ENCODE data around the gene ZNHIT2. TPM values are rescaled to one million over a fixed set of nuclear protein-coding genes. Genes with fewer than 3 reads are reported as not detected.

The ZNHIT2 gene
- total and polyA plus RNA-seq, 8 donors, result 3.1 to 10.6 (median 5.8) TPM

DNA sequence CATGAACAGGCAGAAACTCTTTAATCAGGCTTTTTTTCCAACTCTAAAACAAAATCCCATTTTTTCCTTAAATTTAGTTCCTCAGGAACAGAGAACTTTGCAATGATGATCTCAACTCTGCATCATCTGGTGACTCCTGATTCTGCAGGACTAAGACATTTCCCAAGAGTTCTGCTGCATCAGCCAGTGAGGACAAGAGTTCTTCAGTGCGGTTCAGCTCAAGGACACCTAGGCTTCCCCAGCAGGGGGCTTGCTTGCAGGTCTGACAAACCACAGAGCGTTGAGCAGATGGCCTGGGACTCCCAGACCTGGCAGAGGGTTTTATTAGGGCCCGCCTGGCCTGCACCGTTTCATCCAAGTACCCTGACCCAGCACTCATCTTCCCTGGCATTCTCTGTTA, 40.0 kb downstream of the ZNHIT2 start:
- H3K27me3 ChIP-seq, result no peaks in the 10 kb centered on the region
- ATAC-seq (no peak), DNase-seq (no peak)
- no peaks in the 10 kb centered on the region for H3K9me3 ChIP-seq
- no peak overlapping the region for H3K27ac ChIP-seq
- H3K4me1 ChIP-seq, result no peaks in the 10 kb centered on the region
- no peaks in the 10 kb centered on the region for H3K36me3 ChIP-seq
- TF ChIP-seq, protein P1, sequence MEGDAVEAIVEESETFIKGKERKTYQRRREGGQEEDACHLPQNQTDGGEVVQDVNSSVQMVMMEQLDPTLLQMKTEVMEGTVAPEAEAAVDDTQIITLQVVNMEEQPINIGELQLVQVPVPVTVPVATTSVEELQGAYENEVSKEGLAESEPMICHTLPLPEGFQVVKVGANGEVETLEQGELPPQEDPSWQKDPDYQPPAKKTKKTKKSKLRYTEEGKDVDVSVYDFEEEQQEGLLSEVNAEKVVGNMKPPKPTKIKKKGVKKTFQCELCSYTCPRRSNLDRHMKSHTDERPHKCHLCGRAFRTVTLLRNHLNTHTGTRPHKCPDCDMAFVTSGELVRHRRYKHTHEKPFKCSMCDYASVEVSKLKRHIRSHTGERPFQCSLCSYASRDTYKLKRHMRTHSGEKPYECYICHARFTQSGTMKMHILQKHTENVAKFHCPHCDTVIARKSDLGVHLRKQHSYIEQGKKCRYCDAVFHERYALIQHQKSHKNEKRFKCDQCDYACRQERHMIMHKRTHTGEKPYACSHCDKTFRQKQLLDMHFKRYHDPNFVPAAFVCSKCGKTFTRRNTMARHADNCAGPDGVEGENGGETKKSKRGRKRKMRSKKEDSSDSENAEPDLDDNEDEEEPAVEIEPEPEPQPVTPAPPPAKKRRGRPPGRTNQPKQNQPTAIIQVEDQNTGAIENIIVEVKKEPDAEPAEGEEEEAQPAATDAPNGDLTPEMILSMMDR (IDR thresholded peaks at IDR 0.05), result no peak
- intact Hi-C loops (cut with DNase I), result no loop called here
- no peak overlapping the region for H3K4me3 ChIP-seq

DNA sequence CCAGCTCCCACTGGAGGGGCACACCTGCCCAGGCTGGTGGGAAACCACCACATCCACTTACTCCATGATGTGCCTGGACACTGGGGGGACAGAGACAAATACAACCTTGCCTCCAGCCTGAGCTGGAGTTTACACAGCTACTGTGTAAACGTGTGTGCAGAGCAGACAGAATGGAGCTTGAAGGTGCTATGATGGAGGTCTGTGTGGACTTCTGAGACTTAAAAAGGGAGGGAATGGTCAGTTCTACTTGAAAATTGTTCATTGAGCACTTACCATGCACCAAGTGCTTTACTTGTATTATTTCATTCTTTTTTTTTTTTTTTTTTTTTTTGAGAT, 44.9 kb downstream of the ZNHIT2 start:
- Histone ChIP-seq H3K9me3 (no peaks in the 10 kb centered on the region), H3K27ac (no peak overlapping the region), H3K36me3 (no peaks in the 10 kb centered on the region), H3K4me1 (no peaks in the 10 kb centered on the region), H3K4me3 (no peak overlapping the region), H3K27me3 (no peaks in the 10 kb centered on the region)
- intact Hi-C loops (cut with DNase I), result no loop called here
- ATAC-seq (no peak), DNase-seq (no peak)
- TF ChIP-seq, protein P1 (IDR thresholded peaks at IDR 0.05), result no peak

DNA sequence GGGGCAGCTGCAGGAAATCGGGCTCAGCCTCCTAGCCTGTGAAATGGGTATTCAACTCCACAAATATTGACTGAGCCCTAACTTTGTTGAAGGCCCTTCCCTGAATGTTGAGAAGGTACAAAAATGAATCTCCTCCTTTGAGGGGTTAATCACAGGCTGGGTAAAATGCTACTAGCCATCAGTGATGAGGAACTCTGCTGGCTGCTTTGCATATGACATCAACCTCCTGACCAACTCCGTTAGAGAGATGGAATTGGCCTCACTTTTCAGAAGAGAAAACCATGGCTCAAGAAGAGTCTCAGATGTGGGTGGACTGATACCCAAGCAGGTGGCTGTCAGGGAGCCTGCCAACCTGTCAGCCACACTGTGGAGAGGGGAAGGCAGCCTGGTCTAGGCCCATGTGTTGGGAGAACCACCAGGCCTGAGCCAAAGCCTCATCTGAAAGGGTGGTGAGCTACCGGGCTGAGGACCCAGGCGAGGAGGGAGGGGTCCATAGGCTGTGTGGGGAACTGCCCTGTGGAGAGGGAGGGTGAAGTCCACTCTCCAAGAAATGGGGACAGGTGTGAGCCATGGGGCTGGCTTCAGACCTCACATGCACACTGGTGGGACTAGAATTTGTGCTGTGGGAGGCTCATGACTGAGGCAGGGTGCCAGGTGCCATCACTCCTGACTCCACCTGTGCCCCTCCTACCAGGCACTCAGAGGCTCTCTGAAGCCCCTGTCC, 45.4 kb downstream of the ZNHIT2 start:
- no peaks in the 10 kb centered on the region for H3K27me3 ChIP-seq
- no peaks in the 10 kb centered on the region for H3K36me3 ChIP-seq
- TF ChIP-seq, protein P1 (IDR thresholded peaks at IDR 0.05), result no peak
- ATAC-seq, result no peak
- no peak overlapping the region for H3K4me3 ChIP-seq
- no peaks in the 10 kb centered on the region for H3K9me3 ChIP-seq
- DNase-seq, result no peak
- H3K4me1 ChIP-seq, result no peaks in the 10 kb centered on the region
- H3K27ac ChIP-seq, result no peak overlapping the region
- intact Hi-C loops (cut with DNase I), result no loop called here

DNA sequence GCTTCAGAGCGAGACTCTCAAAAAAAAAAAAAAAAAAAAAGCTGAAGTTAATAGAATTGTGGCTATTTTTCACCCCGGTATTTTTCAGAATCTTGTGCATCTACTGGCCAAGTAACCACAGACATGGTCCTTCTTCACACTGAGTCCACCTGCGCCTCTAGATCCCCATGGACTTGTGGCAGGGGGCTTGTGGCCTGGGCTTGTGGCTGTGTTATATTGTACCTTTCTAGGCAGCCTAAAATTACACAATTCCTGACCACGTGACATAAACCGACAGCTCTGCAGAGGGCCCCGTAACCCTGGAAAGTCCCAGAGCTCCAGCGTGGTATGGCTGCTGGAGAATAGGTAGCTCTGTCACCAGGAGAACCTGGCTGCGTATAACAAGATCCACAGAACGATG, 48.3 kb downstream of the ZNHIT2 start:
- ATAC-seq (no peak), DNase-seq (no peak)
- intact Hi-C loops (cut with DNase I), result no loop called here
- Histone ChIP-seq H3K27ac (no peak overlapping the region), H3K27me3 (no peaks in the 10 kb centered on the region), H3K36me3 (no peaks in the 10 kb centered on the region), H3K9me3 (no peaks in the 10 kb centered on the region), H3K4me3 (no peak overlapping the region), H3K4me1 (no peaks in the 10 kb centered on the region)
- TF ChIP-seq, protein P1 (IDR thresholded peaks at IDR 0.05), result no peak

DNA sequence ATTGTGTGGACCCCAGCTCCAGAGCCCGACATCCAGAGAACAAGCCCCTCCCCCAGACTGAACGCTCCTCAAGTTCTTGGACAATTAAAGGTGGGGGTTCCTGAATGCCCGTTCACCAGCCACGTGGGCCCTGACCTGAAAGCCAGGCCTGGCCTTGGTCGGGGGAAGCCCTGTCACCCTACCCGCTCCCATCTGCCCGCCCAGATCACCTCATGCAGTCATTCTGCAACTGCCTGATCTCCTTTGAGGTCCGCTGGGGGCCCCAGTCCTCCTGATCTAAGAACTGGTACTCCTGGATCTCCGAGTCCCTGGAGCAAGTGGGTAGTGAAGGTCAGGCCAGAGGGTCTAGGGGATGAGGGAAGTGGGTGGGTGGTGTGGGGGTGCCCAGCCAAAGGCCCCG, 50.1 kb downstream of the ZNHIT2 start:
- H3K27ac ChIP-seq, result no peak overlapping the region
- no peak overlapping the region for H3K4me3 ChIP-seq
- no peaks in the 10 kb centered on the region for H3K27me3 ChIP-seq
- H3K4me1 ChIP-seq, result no peaks in the 10 kb centered on the region
- no peak for DNase-seq
- H3K36me3 ChIP-seq, result no peaks in the 10 kb centered on the region
- ATAC-seq, result no peak
- TF ChIP-seq, protein P1 (IDR thresholded peaks at IDR 0.05), result no peak
- no peaks in the 10 kb centered on the region for H3K9me3 ChIP-seq
- intact Hi-C loops (cut with DNase I), result no loop called here

All from left lung (tissue), 10 donors.